PC-3 (cell line): Measurements from ENCODE around the gene RTN4RL1. TPM values are rescaled to one million over a fixed set of nuclear protein-coding genes. Genes with fewer than 3 reads are reported as not detected.
A peak's percentile ranks its signal among the peaks of the same experiment; 100 is the strongest.

Experiments used
- ATAC-seq: fragments of 200-7000 bp; cut with Tn5 transposase; 2 replicates; pipeline ENCODE4 v1.9.1; 2020; ENCODE audit warnings: mild to moderate bottlenecking, moderate library complexity
- BruUV-seq: library from RNA; stranded (reverse); fragments of 400-500 nt; replicated peaks from 2 replicates; lab custom pipeline; 2021; lab: Mats Ljungman, UMichigan
- CTCF ChIA-PET: fragments of 300-600 bp; sonication (Branson Sonifier 250); formaldehyde crosslinking; loops from one replicate; lab custom pipeline; 2022; ENCODE audit warnings: antibody characterized with exemption; lab: Charles Lee
- POLR2A ChIA-PET: fragments of 300-600 bp; sonication (Branson Sonifier 250); formaldehyde crosslinking; loops from one replicate; lab custom pipeline; 2022; ENCODE audit warnings: antibody characterized with exemption; ENCODE audit not compliant: unreplicated experiment; lab: Charles Lee
- DNase-seq: peaks from one replicate; pipeline ENCODE4 v3.0.0-alpha.2; 2015
- H2AFZ ChIP-seq: fragments of 300-600 bp; sonication (generic); 2 replicates; pipeline ENCODE4 v1.6.0; 2016; ENCODE audit warnings: antibody characterized with exemption, low read length
- H3F3A ChIP-seq: fragments of 300-600 bp; sonication (generic); one replicate; pipeline ENCODE4 v1.6.0; 2017; ENCODE audit warnings: antibody characterized with exemption, low read length, control low read depth, mild to moderate bottlenecking; ENCODE audit not compliant: unreplicated experiment
- H3K27ac ChIP-seq: fragments of 300-600 bp; sonication (generic); 2 replicates; pipeline ENCODE4 v1.5.1; 2016; ENCODE audit warnings: mild to moderate bottlenecking, low read length
- H3K27me3 ChIP-seq: fragments of 300-600 bp; sonication (generic); 2 replicates; pipeline ENCODE4 v1.6.1; 2016; ENCODE audit warnings: low read length, mixed read lengths
- H3K36me3 ChIP-seq: fragments of 300-600 bp; sonication (generic); 2 replicates; pipeline ENCODE4 v1.6.1; 2016; ENCODE audit warnings: low read depth, mixed run types, low read length, mixed read lengths
- H3K4me1 ChIP-seq: fragments of 300-600 bp; sonication (generic); 2 replicates; pipeline ENCODE4 v1.5.1; 2016; ENCODE audit warnings: low read length; ENCODE audit not compliant: insufficient read depth
- H3K4me2 ChIP-seq: fragments of 300-600 bp; sonication (generic); 2 replicates; pipeline ENCODE4 v1.6.0; 2016; ENCODE audit warnings: low read length
- H3K4me3 ChIP-seq: fragments of 300-600 bp; sonication (generic); 2 replicates; pipeline ENCODE4 v1.5.1; 2016; ENCODE audit warnings: mild to moderate bottlenecking, low read length, mixed read lengths
- H3K79me2 ChIP-seq: fragments of 300-600 bp; sonication (generic); 2 replicates; pipeline ENCODE4 v1.6.1; 2017; ENCODE audit warnings: low read length, mixed read lengths
- H3K9ac ChIP-seq: fragments of 300-600 bp; sonication (generic); 2 replicates; pipeline ENCODE4 v1.6.0; 2016; ENCODE audit warnings: mild to moderate bottlenecking, low read length
- H3K9me2 ChIP-seq: fragments of 300-600 bp; sonication (generic); replicated peaks from 2 replicates; pipeline ENCODE4 v1.6.1; 2016; ENCODE audit warnings: mixed run types, low read length, mixed read lengths
- H3K9me3 ChIP-seq: fragments of 300-600 bp; sonication (generic); 2 replicates; pipeline ENCODE4 v1.6.1; 2016; ENCODE audit warnings: low read length, mixed read lengths
- H4K20me1 ChIP-seq: fragments of 300-600 bp; sonication (generic); 2 replicates; pipeline ENCODE4 v1.6.1; 2016; ENCODE audit warnings: low read length, mixed read lengths
- EZH2 ChIP-seq: fragments of 300-600 bp; sonication (generic); IDR thresholded peaks from one replicate; pipeline ENCODE4 v1.6.1; 2017; ENCODE audit warnings: antibody characterized with exemption, mild to moderate bottlenecking, low read length; ENCODE audit not compliant: unreplicated experiment
- EZH2phosphoT487 ChIP-seq: fragments of 300-600 bp; sonication (generic); IDR thresholded peaks from 2 replicates; pipeline ENCODE4 v1.6.1; 2018; ENCODE audit warnings: mild to moderate bottlenecking, antibody characterized with exemption, low read length, borderline replicate concordance
- intact Hi-C: fragments of 100-400 bp; cut with micrococcal nuclease; formaldehyde crosslinking; loops from 2 replicates; pipeline ENCODE4 v1.9.0; 2023
- total RNA-seq: library from RNA; depleted of rRNA; stranded (reverse); fragments of >200 nt; gene quantifications from 2 replicates; pipeline ENCODE4 v1.2.3, GENCODE V29; 2014
- TF ChIP-seq, protein P1 (sequence below): fragments of 300-600 bp; sonication (generic); conservative IDR thresholded peaks from 2 replicates; pipeline ENCODE4 v1.5.1; 2017; ENCODE audit warnings: antibody characterized with exemption, low read depth, mild to moderate bottlenecking, low read length

Gene RTN4RL1
- total RNA-seq, 1 experiment from 2014 or later: 6.9 TPM

DNA sequence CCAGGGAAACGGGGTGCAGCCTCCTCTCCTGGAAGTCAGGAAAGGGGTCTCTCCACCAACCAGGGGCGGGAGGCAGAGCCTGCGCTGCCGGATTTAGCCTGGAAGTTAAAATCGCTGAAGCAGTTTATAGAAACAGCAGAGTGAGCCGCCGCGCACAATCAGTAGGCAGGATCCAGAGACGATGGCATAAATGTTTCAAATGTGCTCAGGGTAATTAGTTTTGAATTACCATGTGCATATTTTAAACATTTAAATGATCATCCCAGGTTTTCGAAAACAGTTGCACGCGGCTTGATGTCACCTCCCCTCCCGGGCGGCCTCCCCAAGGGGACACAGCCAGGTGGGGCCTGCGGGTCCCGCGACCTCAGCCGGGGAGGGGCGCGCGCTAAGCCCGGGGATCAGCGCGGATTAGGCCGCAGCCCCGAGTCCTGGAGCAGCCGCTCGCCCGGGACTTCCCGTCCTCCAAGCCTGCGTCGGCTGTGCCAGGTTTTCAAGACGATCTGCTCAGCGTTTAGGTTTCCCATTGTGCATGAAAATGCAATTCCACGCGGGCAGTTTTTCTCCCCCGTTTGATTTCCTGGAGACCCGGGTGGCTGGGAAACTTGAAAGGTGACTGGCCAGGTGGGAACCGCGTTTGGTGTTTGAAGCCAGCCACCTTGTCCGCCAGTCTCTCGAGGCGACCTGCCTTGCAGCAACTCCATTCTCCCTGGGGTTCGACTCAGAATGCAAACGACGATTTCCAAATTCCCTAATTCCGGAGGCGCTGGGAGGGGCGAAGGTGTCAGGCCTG lies 117.0 kb downstream of the RTN4RL1 start:
- ATAC-seq: peak; percentile 48
- no peaks in the 10 kb centered on the region for H3F3A ChIP-seq
- H3K9me2 ChIP-seq: no peaks in the 10 kb centered on the region
- peaks cover 8% of the 10 kb centered on the region; the same call in 1 of the 2 replicates for H3K4me1 ChIP-seq
- H3K9me3 ChIP-seq: no peaks in the 10 kb centered on the region
- intact Hi-C loops: no loop called here
- no peaks in the 10 kb centered on the region for H4K20me1 ChIP-seq
- CTCF ChIA-PET: interaction anchor here (0.9 to 1.4 kb wide), 3 partner anchors 16 to 117 kb away, joined by 3 to 52 read pairs (median 4); partner anchors contain the start of gene RTN4RL1
- no peak overlapping the region for H3K9ac ChIP-seq
- TF ChIP-seq EZH2 (no peak), EZH2phosphoT487 (no peak)
- TF ChIP-seq, protein P1, sequence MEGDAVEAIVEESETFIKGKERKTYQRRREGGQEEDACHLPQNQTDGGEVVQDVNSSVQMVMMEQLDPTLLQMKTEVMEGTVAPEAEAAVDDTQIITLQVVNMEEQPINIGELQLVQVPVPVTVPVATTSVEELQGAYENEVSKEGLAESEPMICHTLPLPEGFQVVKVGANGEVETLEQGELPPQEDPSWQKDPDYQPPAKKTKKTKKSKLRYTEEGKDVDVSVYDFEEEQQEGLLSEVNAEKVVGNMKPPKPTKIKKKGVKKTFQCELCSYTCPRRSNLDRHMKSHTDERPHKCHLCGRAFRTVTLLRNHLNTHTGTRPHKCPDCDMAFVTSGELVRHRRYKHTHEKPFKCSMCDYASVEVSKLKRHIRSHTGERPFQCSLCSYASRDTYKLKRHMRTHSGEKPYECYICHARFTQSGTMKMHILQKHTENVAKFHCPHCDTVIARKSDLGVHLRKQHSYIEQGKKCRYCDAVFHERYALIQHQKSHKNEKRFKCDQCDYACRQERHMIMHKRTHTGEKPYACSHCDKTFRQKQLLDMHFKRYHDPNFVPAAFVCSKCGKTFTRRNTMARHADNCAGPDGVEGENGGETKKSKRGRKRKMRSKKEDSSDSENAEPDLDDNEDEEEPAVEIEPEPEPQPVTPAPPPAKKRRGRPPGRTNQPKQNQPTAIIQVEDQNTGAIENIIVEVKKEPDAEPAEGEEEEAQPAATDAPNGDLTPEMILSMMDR: no peak
- POLR2A ChIA-PET: no interaction called here
- H3K4me3 ChIP-seq: peak overlapping the region; percentile 64
- BruUV-seq: no TSS peak
- H3K79me2 ChIP-seq: no peaks in the 10 kb centered on the region
- H3K36me3 ChIP-seq: no peaks in the 10 kb centered on the region
- peak; percentile 19 for DNase-seq
- H2AFZ ChIP-seq: peak overlapping the region; percentile 91
- H3K27me3 ChIP-seq: no peaks in the 10 kb centered on the region
- H3K27ac ChIP-seq: no peak overlapping the region
- peak overlapping the region; percentile 92 for H3K4me2 ChIP-seq

DNA sequence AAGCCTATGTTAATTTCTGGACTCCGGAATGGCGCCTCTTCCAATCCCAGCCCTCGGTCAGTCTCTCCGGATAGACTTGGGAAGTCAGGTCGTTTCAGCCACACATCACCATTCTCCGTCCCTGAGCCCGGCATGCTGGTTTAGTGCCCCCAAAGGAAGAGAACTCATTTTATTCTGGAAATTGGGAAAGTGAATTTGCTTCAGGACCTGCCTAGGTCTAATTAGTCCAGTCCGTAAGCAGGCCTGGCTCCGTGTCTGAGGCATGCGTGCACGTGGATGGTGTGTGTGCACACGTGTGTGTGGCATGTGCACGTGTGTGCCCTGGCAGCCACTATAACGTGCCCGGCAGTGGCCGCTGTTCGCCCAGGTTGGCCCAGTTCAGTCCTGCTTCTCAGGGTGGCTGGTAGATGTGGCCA lies 117.9 kb downstream of the RTN4RL1 start:
- H3K9me3 ChIP-seq: no peaks in the 10 kb centered on the region
- H3K9ac ChIP-seq: no peak overlapping the region
- H3F3A ChIP-seq: no peaks in the 10 kb centered on the region
- intact Hi-C loops: no loop called here
- no peak for DNase-seq
- H3K27me3 ChIP-seq: no peaks in the 10 kb centered on the region
- CTCF ChIA-PET: no interaction called here
- peaks cover 8% of the 10 kb centered on the region; the same call in 1 of the 2 replicates for H3K4me1 ChIP-seq
- H2AFZ ChIP-seq: no peak overlapping the region
- no peak overlapping the region for H3K4me3 ChIP-seq
- ATAC-seq: no peak
- H3K79me2 ChIP-seq: no peaks in the 10 kb centered on the region
- no peak for TF ChIP-seq EZH2phosphoT487
- TF ChIP-seq, protein P1: no peak
- no peak for TF ChIP-seq EZH2
- no peaks in the 10 kb centered on the region for H3K36me3 ChIP-seq
- H3K27ac ChIP-seq: no peak overlapping the region
- H3K9me2 ChIP-seq: no peaks in the 10 kb centered on the region
- POLR2A ChIA-PET: no interaction called here
- BruUV-seq: no TSS peak
- no peak overlapping the region for H3K4me2 ChIP-seq
- H4K20me1 ChIP-seq: no peaks in the 10 kb centered on the region

DNA sequence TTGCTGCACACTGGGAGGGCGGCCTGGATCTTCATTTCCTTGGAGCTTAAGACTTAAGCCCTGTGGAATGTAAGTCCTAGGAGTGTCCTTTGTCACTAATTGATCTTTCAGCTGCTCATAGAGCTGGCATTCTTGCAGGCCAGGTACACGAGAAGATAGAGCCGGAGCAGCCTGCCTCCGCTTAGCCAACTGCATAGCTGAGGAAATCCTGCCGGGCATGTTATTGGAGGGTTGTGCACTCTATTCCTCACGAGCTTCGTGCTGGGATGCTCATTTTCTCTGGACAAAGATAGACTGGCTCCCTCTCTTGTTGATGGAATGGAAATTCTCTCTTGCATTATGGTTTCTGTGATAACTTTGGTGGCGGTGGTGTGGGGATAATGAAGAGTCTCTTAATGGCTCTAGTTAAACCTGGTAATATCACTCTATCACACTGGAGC lies 118.5 kb downstream of the RTN4RL1 start:
- Histone ChIP-seq H3K9me3 (no peaks in the 10 kb centered on the region), H4K20me1 (no peaks in the 10 kb centered on the region), H3K27me3 (no peaks in the 10 kb centered on the region), H2AFZ (no peak overlapping the region), H3K79me2 (no peaks in the 10 kb centered on the region), H3K4me2 (no peak overlapping the region), H3K9ac (no peak overlapping the region), H3K4me1 (peaks cover 8% of the 10 kb centered on the region; the same call in 1 of the 2 replicates), H3K9me2 (no peaks in the 10 kb centered on the region), H3K4me3 (no peak overlapping the region), H3F3A (no peaks in the 10 kb centered on the region), H3K36me3 (no peaks in the 10 kb centered on the region), H3K27ac (no peak overlapping the region)
- ChIA-PET CTCF (no interaction called here), POLR2A (no interaction called here)
- TF ChIP-seq, protein P1: no peak
- TF ChIP-seq EZH2phosphoT487 (no peak), EZH2 (no peak)
- ATAC-seq: no peak
- intact Hi-C loops: no loop called here
- BruUV-seq: no TSS peak
- DNase-seq: no peak
